ENCODE results near the gene SLCO4A1. TPM values are rescaled to one million over a fixed set of nuclear protein-coding genes. Genes with fewer than 3 reads are reported as not detected.
A peak's percentile ranks its signal among the peaks of the same experiment; 100 is the strongest.

SLCO4A1 gene
- total and polyA plus RNA-seq, 2 experiments from 2014 or later = 0.22 to 0.43 TPM

DNA sequence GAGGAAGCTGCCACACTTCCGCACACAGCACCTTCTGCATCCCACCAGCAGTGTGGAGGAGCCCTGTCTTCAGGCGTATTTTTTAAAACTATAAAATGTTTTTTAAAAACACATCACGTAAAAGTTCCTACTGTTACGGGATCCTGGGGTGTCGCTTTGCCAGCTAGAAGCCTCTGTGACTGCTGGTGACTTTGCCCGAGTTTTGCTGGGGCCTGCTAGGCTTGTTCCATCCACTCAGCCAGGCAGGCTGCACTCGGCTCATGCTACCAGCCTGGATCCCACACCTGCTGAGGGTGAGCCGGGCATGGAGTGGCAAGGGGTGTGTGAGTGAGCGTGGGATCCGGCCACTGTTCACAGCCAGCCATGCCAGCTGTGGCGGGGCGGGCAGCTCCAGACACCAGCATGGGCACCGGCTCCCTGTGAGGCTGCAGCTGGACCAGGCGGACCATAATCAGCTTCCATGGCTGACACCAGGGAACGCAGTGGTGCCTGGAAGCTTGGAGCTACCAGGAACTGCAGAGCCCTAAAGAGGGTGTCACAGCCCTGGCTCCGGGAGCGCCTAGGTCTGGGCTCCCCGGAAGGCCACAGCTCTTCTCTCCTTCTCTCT, 12.3 kb upstream of the SLCO4A1 start:
- Histone ChIP-seq H3K4me1 (ENCODE audit: insufficient read depth) (0 out of 2 replicates have a peak, but pooled peaks cover 5% of the 10 kb centered on the region), H3F3A (ENCODE audit: insufficient read depth) (no peaks in the 10 kb centered on the region), H3K4me2 (ENCODE audit: unreplicated experiment) (no peak overlapping the region), H3K4me3 (no peak overlapping the region), H3K9me2 (ENCODE audit: insufficient read depth) (no peaks in the 10 kb centered on the region), H3K27ac (no peak overlapping the region), H3K36me3 (ENCODE audit: low read depth) (no peaks in the 10 kb centered on the region), H3K79me2 (ENCODE audit: insufficient read depth) (no peaks in the 10 kb centered on the region), H3K27me3 (replicated peaks; ENCODE audit: insufficient read depth) (peaks cover 21% of the 10 kb centered on the region), H3K9me3 (ENCODE audit: low read depth) (no peaks in the 10 kb centered on the region), H2AFZ (no peak overlapping the region), H3K9ac (no peak overlapping the region), H4K20me1 (ENCODE audit: insufficient read depth) (no peaks in the 10 kb centered on the region)
- WGBS, 2 experiments (ENCODE audit: low coverage in 1 of 2, low lambda C conversion rate in 2 of 2, missing lambda C conversion rate in 2 of 2) = 91 to 92% methylated on average over 18 of the region's 18 CpGs
- TF ChIP-seq EZH2 (IDR thresholded peaks at IDR 0.05; ENCODE audit: insufficient read depth, poor library complexity, severe bottlenecking) = no peak
- TF ChIP-seq EZH2phosphoT487 (IDR thresholded peaks at IDR 0.05; ENCODE audit: insufficient read depth, low read depth) = no peak
- DNase-seq = no peak
- in situ Hi-C loops (cut with MboI) = no loop called here

DNA sequence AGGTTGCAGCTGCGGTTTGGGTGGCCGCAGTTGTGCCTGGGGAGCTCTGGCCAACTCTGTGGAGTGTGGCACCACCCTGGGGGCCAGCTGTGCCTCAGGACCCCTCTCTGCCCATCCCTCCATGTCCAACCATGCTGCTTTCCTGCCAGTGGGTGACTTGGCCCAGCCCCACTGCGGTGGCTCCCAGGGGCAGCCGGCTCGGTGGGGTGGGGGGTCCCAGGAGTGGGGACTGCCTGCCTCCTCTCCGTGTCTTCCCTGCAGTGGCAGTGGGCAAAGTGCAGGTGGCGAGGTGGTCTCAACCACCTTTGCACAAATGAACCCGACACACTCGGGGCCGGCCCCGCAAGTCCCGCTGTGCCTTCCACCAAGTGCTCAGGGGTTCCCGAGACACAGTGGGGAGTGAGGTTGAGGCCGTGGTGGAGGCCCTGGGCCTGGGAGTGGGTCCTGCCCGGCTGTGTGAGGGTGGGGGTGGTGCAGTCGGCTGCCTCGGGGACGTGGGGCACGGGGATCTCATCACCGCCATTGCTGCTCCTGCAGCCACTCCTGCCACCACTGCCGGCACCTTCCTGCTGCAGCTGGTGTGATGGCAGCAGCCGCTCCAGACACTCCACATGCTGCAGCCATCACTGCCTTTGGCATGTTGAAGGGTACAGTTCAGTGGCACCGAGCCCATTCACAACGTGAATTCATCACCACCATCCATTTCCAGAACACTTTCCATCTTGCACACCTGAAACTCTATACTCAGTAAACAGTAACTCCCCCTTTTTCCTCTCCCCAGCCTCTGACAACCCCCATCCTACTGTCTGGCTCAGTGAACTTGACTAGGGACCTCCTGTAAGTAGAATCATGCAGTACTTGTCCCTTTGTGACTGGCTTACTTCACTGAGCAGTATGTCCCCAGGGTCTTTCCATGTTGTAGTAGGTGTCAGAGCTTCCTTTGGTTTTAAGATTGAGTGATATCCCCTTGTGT, 10.7 kb upstream of the SLCO4A1 start:
- Histone ChIP-seq H3K79me2 (ENCODE audit: insufficient read depth) (no peaks in the 10 kb centered on the region), H3K4me3 (no peak overlapping the region), H3K27me3 (replicated peaks; ENCODE audit: insufficient read depth) (peaks cover 24% of the 10 kb centered on the region), H3K36me3 (ENCODE audit: low read depth) (no peaks in the 10 kb centered on the region), H3K9ac (no peak overlapping the region), H3K9me3 (ENCODE audit: low read depth) (no peaks in the 10 kb centered on the region), H3F3A (ENCODE audit: insufficient read depth) (no peaks in the 10 kb centered on the region), H3K4me2 (ENCODE audit: unreplicated experiment) (no peak overlapping the region), H3K9me2 (ENCODE audit: insufficient read depth) (no peaks in the 10 kb centered on the region), H2AFZ (no peak overlapping the region), H4K20me1 (ENCODE audit: insufficient read depth) (no peaks in the 10 kb centered on the region), H3K27ac (no peak overlapping the region), H3K4me1 (ENCODE audit: insufficient read depth) (0 out of 2 replicates have a peak, but pooled peaks cover 5% of the 10 kb centered on the region)
- 68 to 76% methylated on average over 17 to 21 of the region's 24 CpGs for WGBS, 2 experiments (ENCODE audit: low coverage in 1 of 2, low lambda C conversion rate in 2 of 2, missing lambda C conversion rate in 2 of 2)
- no peak for TF ChIP-seq EZH2 (IDR thresholded peaks at IDR 0.05; ENCODE audit: insufficient read depth, poor library complexity, severe bottlenecking)
- TF ChIP-seq EZH2phosphoT487 (IDR thresholded peaks at IDR 0.05; ENCODE audit: insufficient read depth, low read depth) = no peak
- in situ Hi-C loops (cut with MboI) = no loop called here
- no peak for DNase-seq

DNA sequence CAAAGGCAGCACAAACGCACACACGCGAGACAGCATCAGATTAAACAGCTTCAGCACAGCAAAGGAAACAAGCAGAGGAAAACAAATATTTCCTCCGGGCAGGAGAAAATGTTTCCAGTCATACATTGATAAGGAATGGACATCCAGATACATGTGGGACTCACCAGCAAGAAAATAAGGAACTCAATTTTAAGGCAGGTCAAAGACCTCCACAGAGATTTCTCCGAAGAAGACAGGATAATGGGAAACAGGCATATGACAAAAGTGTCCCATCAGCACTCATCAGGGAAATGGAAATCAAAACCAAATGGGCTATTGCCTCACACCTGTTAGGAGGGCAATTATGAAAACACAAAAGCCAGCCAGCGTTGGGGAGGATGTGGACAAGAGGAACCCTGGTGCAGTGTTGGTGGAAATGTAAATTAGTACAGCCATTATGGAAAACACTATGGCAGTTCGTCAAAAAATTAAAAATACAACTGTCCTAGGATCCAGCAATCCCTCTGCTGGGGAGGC, 9.7 kb upstream of the SLCO4A1 start:
- TF ChIP-seq EZH2phosphoT487 (IDR thresholded peaks at IDR 0.05; ENCODE audit: insufficient read depth, low read depth) = no peak
- no peak for TF ChIP-seq EZH2 (IDR thresholded peaks at IDR 0.05; ENCODE audit: insufficient read depth, poor library complexity, severe bottlenecking)
- no peaks in the 10 kb centered on the region for H3K9me3 ChIP-seq (ENCODE audit: low read depth)
- no peak overlapping the region for H3K4me2 ChIP-seq (ENCODE audit: unreplicated experiment)
- no peak overlapping the region for H3K27ac ChIP-seq
- 0 out of 2 replicates have a peak, but pooled peaks cover 5% of the 10 kb centered on the region for H3K4me1 ChIP-seq (ENCODE audit: insufficient read depth)
- H3K36me3 ChIP-seq (ENCODE audit: low read depth) = no peaks in the 10 kb centered on the region
- no peaks in the 10 kb centered on the region for H3K9me2 ChIP-seq (ENCODE audit: insufficient read depth)
- no peaks in the 10 kb centered on the region for H3F3A ChIP-seq (ENCODE audit: insufficient read depth)
- 51 to 52% methylated on average over 7 of the region's 7 CpGs for WGBS, 2 experiments (ENCODE audit: low coverage in 1 of 2, low lambda C conversion rate in 2 of 2, missing lambda C conversion rate in 2 of 2)
- DNase-seq = no peak
- H3K9ac ChIP-seq = no peak overlapping the region
- no peaks in the 10 kb centered on the region for H3K79me2 ChIP-seq (ENCODE audit: insufficient read depth)
- in situ Hi-C loops (cut with MboI) = no loop called here
- H4K20me1 ChIP-seq (ENCODE audit: insufficient read depth) = no peaks in the 10 kb centered on the region
- no peak overlapping the region for H2AFZ ChIP-seq
- peaks cover 24% of the 10 kb centered on the region for H3K27me3 ChIP-seq (replicated peaks; ENCODE audit: insufficient read depth)
- no peak overlapping the region for H3K4me3 ChIP-seq

DNA sequence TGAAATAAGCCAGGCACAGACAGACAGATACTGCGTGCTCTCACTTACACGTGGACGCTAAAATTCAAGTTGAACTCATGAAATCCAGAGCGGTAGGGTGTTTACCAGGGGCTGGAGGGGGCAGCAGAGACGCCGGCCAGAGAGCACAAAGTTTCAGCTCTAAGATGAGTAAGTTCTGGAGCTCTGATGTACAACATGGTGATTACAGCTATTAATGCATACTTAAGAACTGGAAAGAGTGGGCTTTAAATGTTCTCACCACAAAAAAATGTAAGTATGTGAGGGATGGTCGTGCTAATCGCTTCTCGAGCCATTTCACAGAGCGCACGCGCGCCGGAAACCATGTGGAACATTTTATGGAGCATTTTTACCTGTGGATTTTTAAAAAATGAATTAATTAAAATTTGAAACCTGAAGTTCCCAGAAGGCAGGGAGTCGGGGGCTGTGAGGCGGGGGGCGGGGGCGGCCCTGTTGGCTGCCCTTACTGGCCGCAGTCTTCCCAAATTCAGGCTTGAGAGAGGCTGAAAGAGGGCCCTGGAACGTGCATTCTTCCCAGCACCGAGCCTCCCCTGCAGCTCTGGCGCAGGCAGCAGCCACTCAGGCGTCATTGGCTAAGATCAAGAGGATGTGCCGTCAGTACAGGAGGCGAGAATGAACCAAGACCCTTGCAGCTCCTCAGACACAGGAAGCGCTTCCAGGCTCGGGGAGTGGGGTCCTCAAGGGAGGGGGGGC, 8.5 kb upstream of the SLCO4A1 start:
- in situ Hi-C loops (cut with MboI) = no loop called here
- Histone ChIP-seq H3K4me1 (ENCODE audit: insufficient read depth) (no peaks in the 10 kb centered on the region), H3K9me2 (ENCODE audit: insufficient read depth) (no peaks in the 10 kb centered on the region), H4K20me1 (ENCODE audit: insufficient read depth) (no peaks in the 10 kb centered on the region), H3K9me3 (ENCODE audit: low read depth) (no peaks in the 10 kb centered on the region), H3K79me2 (ENCODE audit: insufficient read depth) (no peaks in the 10 kb centered on the region), H3K36me3 (ENCODE audit: low read depth) (no peaks in the 10 kb centered on the region), H3K27me3 (replicated peaks; ENCODE audit: insufficient read depth) (peaks cover 24% of the 10 kb centered on the region), H3K4me2 (ENCODE audit: unreplicated experiment) (no peak overlapping the region), H2AFZ (no peak overlapping the region), H3F3A (ENCODE audit: insufficient read depth) (no peaks in the 10 kb centered on the region), H3K4me3 (no peak overlapping the region), H3K9ac (no peak overlapping the region), H3K27ac (no peak overlapping the region)
- TF ChIP-seq EZH2phosphoT487 (IDR thresholded peaks at IDR 0.05; ENCODE audit: insufficient read depth, low read depth) (no peak), EZH2 (IDR thresholded peaks at IDR 0.05; ENCODE audit: insufficient read depth, poor library complexity, severe bottlenecking) (no peak)
- 30 to 31% methylated on average over 27 of the region's 27 CpGs for WGBS, 2 experiments (ENCODE audit: low coverage in 1 of 2, low lambda C conversion rate in 2 of 2, missing lambda C conversion rate in 2 of 2)
- peak; percentile 22 for DNase-seq

Data from GM23248 (cell line).